Hepatocyte (in vitro differentiated cells): ENCODE results near the gene TTLL1. TPM values are rescaled to one million over a fixed set of nuclear protein-coding genes. Genes with fewer than 3 reads are reported as not detected.

Experiments
- DNase-seq: peaks from one replicate; pipeline ENCODE4 v3.0.0-alpha.2; 2016; ENCODE audit warnings: low spot score
- H2AFZ ChIP-seq: fragments of 200-600 bp; sonication (generic); 2 replicates; pipeline ENCODE4 v1.6.0; 2016; ENCODE audit warnings: antibody characterized with exemption, mild to moderate bottlenecking
- H3K27ac ChIP-seq: fragments of 200-600 bp; sonication (generic); 2 replicates; pipeline ENCODE4 v1.5.1; 2016; ENCODE audit warnings: mild to moderate bottlenecking
- H3K27me3 ChIP-seq: fragments of 200-600 bp; sonication (generic); 2 replicates; pipeline ENCODE4 v1.6.1; 2016
- H3K36me3 ChIP-seq: fragments of 200-600 bp; sonication (generic); replicated peaks from 2 replicates; pipeline ENCODE4 v1.5.1; 2016; ENCODE audit warnings: low read depth; ENCODE audit not compliant: insufficient read depth
- H3K4me1 ChIP-seq: fragments of 200-600 bp; sonication (generic); 2 replicates; pipeline ENCODE4 v1.5.1; 2016; ENCODE audit warnings: mild to moderate bottlenecking, moderate library complexity; ENCODE audit not compliant: insufficient read depth
- H3K4me2 ChIP-seq: fragments of 200-600 bp; sonication (generic); 2 replicates; pipeline ENCODE4 v1.6.0; 2016
- H3K4me3 ChIP-seq: fragments of 200-600 bp; sonication (generic); 2 replicates; pipeline ENCODE4 v1.5.1; 2016; ENCODE audit warnings: mild to moderate bottlenecking
- H3K79me2 ChIP-seq: fragments of 200-600 bp; sonication (generic); 2 replicates; pipeline ENCODE4 v1.6.0; 2017; ENCODE audit warnings: mild to moderate bottlenecking
- H3K9me2 ChIP-seq: fragments of 200-600 bp; sonication (generic); replicated peaks from 2 replicates; pipeline ENCODE4 v1.6.0; 2017; ENCODE audit warnings: mild to moderate bottlenecking; ENCODE audit not compliant: insufficient read depth
- H3K9me3 ChIP-seq: fragments of 200-600 bp; sonication (generic); 2 replicates; pipeline ENCODE4 v1.5.1; 2016; ENCODE audit warnings: low read depth, mild to moderate bottlenecking
- H4K20me1 ChIP-seq: fragments of 200-600 bp; sonication (generic); 2 replicates; pipeline ENCODE4 v1.6.0; 2016; ENCODE audit warnings: mild to moderate bottlenecking; ENCODE audit not compliant: insufficient read depth, poor library complexity, severe bottlenecking
- CTCF ChIP-seq: fragments of 200-600 bp; sonication (generic); IDR thresholded peaks from 2 replicates; pipeline ENCODE4 v1.5.1; 2016; ENCODE audit warnings: antibody characterized with exemption, mild to moderate bottlenecking; ENCODE audit not compliant: poor library complexity
- EZH2 ChIP-seq: fragments of 200-600 bp; sonication (generic); IDR thresholded peaks from 2 replicates; pipeline ENCODE4 v1.6.1; 2016; ENCODE audit warnings: antibody characterized with exemption, mild to moderate bottlenecking, borderline replicate concordance
- EZH2phosphoT487 ChIP-seq: fragments of 200-600 bp; sonication (generic); IDR thresholded peaks from one replicate; pipeline ENCODE4 v1.6.1; 2018; ENCODE audit warnings: antibody characterized with exemption, mild to moderate bottlenecking, low read depth, moderate library complexity; ENCODE audit not compliant: unreplicated experiment, severe bottlenecking
- WGBS: methylation state at CpG from one replicate; pipeline ENCODE4 v1.1.6; 2016; ENCODE audit warnings: low lambda C conversion rate; ENCODE audit errors: missing lambda C conversion rate; 5-methylcytosine and 5-hydroxymethylcytosine counted together
- polyA plus RNA-seq: library from polyadenylated mRNA; unstranded; fragments of >200 nt; fragmentation: Nextera tagmentation; extraction: Ambion mirVana; gene quantifications from 2 replicates; pipeline ENCODE4 v1.2.1, GENCODE V29; 2016
- total RNA-seq: library from RNA; depleted of rRNA; stranded (reverse); fragments of >200 nt; gene quantifications from 2 replicates; pipeline ENCODE4 v1.2.3, GENCODE V29; 2014

Gene TTLL1
- total and polyA plus RNA-seq, 2 experiments from 2014 or later, result 6.4 to 8.7 TPM

GRCh38 chr22:43118953-43119458 lies 29.8 kb upstream of the TTLL1 start:
- Histone ChIP-seq H3K36me3 (no peaks in the 10 kb centered on the region), H3K4me1 (peaks cover 6% of the 10 kb centered on the region), H3K79me2 (no peaks in the 10 kb centered on the region), H3K9me2 (no peaks in the 10 kb centered on the region), H3K9me3 (no peaks in the 10 kb centered on the region), H2AFZ (no peak overlapping the region), H4K20me1 (no peaks in the 10 kb centered on the region), H3K4me3 (no peak overlapping the region), H3K27ac (no peak overlapping the region), H3K27me3 (no peaks in the 10 kb centered on the region), H3K4me2 (no peak overlapping the region)
- TF ChIP-seq EZH2phosphoT487 (no peak), CTCF (no peak), EZH2 (no peak)
- no peak for DNase-seq
- 80% methylated on average over 7 of the region's 7 CpGs for WGBS

- no peak for DNase-seq
- Histone ChIP-seq H2AFZ (no peak overlapping the region), H3K79me2 (no peaks in the 10 kb centered on the region), H3K36me3 (no peaks in the 10 kb centered on the region), H4K20me1 (no peaks in the 10 kb centered on the region), H3K9me2 (no peaks in the 10 kb centered on the region), H3K4me3 (no peak overlapping the region), H3K9me3 (no peaks in the 10 kb centered on the region), H3K27ac (no peak overlapping the region), H3K4me2 (no peak overlapping the region), H3K27me3 (no peaks in the 10 kb centered on the region), H3K4me1 (peaks cover 6% of the 10 kb centered on the region)
- TF ChIP-seq EZH2phosphoT487 (no peak), EZH2 (no peak), CTCF (no peak)
- WGBS, result 83% methylated on average over 21 of the region's 21 CpGs
Observed at GRCh38 chr22:43118024-43118849, 29.0 kb upstream of the TTLL1 start.

- Histone ChIP-seq H3K36me3 (no peaks in the 10 kb centered on the region), H3K4me1 (peaks cover 6% of the 10 kb centered on the region), H3K4me3 (no peak overlapping the region), H2AFZ (no peak overlapping the region), H3K79me2 (no peaks in the 10 kb centered on the region), H3K9me2 (no peaks in the 10 kb centered on the region), H3K27me3 (peaks cover 10% of the 10 kb centered on the region), H3K9me3 (no peaks in the 10 kb centered on the region), H4K20me1 (no peaks in the 10 kb centered on the region), H3K4me2 (no peak overlapping the region), H3K27ac (no peak overlapping the region)
- no peak for DNase-seq
- WGBS, result 94% methylated on average over 7 of the region's 7 CpGs
- TF ChIP-seq EZH2 (no peak), EZH2phosphoT487 (no peak), CTCF (no peak)
Observed at GRCh38 chr22:43116932-43117331, 27.7 kb upstream of the TTLL1 start.
